Measurements from ENCODE around the gene FIZ1. TPM values are rescaled to one million over a fixed set of nuclear protein-coding genes. Genes with fewer than 3 reads are reported as not detected.

Gene FIZ1
- total RNA-seq, 1 donor from 2014 or later, result 21.5 TPM

DNA sequence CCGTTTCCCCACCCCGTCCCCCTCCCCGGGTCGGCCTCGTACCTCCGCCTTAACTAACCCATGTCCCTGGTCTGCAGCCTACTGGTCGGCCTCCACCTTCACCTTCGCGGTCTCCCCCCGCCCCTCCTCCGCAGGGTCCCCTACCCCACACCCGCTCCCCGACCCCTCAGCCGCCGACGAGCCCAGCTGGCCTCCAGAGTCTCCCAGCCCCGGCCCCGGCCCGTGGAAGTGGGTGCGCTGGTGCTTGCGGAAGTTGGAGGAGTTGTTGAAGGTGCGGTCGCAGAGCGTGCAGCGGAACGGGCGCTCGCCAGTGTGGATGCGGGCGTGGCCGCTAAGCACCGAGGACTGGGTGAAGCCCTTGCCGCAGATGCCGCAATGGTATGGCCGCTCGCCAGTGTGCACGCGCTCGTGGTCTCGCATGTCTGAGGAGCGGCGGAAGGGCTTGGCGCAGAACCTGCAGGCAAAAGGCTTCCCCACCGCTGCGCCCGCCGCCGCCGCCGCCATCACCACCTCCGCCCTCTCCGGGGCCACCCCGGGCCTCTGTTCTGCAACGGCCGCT is 22.4 kb upstream of the FIZ1 start:
- no peak for DNase-seq (ENCODE audit: low spot score)
- Mint-ChIP-seq H3K4me1 (ENCODE audit: unreplicated experiment) (peaks cover 16% of the 10 kb centered on the region), H3K36me3 (ENCODE audit: low read depth, unreplicated experiment) (peaks cover 16% of the 10 kb centered on the region), H3K27me3 (ENCODE audit: unreplicated experiment) (peaks cover 15% of the 10 kb centered on the region), H3K9me3 (ENCODE audit: unreplicated experiment) (no peaks in the 10 kb centered on the region), H3K27ac (ENCODE audit: unreplicated experiment) (no peak overlapping the region), H3K4me3 (ENCODE audit: unreplicated experiment) (no peak overlapping the region)
- TF ChIP-seq, protein P1, sequence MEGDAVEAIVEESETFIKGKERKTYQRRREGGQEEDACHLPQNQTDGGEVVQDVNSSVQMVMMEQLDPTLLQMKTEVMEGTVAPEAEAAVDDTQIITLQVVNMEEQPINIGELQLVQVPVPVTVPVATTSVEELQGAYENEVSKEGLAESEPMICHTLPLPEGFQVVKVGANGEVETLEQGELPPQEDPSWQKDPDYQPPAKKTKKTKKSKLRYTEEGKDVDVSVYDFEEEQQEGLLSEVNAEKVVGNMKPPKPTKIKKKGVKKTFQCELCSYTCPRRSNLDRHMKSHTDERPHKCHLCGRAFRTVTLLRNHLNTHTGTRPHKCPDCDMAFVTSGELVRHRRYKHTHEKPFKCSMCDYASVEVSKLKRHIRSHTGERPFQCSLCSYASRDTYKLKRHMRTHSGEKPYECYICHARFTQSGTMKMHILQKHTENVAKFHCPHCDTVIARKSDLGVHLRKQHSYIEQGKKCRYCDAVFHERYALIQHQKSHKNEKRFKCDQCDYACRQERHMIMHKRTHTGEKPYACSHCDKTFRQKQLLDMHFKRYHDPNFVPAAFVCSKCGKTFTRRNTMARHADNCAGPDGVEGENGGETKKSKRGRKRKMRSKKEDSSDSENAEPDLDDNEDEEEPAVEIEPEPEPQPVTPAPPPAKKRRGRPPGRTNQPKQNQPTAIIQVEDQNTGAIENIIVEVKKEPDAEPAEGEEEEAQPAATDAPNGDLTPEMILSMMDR (IDR thresholded peaks at IDR 0.05; ENCODE audit: unreplicated experiment), result no peak

DNA sequence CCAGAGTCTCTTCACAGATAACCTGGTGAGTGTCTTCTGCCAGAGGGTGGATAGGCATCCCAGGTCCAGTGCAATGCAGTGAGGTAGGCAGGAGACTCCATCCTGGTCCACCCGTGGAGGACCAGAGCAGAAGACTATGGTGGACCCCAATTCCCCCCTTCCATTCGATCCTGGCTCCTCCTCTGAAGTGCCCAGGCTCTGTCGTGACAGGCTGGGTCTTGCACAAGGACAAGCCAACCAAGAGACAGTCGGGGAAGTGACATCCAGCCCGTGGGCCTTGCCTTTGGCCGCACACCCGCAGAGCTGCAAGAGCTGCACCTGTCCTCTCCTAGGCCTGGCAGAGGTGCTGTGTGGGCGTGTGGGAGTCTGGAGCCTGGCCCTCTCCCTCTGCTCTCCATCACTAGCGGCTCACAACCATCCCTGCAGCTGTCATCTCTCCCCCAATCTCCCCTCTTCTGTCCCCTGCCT is 21.9 kb upstream of the FIZ1 start:
- Mint-ChIP-seq H3K27me3 (ENCODE audit: unreplicated experiment) (peaks cover 17% of the 10 kb centered on the region), H3K36me3 (ENCODE audit: low read depth, unreplicated experiment) (peaks cover 17% of the 10 kb centered on the region), H3K4me1 (ENCODE audit: unreplicated experiment) (peaks cover 16% of the 10 kb centered on the region), H3K9me3 (ENCODE audit: unreplicated experiment) (no peaks in the 10 kb centered on the region), H3K27ac (ENCODE audit: unreplicated experiment) (no peak overlapping the region), H3K4me3 (ENCODE audit: unreplicated experiment) (no peak overlapping the region)
- TF ChIP-seq, protein P1 (IDR thresholded peaks at IDR 0.05; ENCODE audit: unreplicated experiment), result no peak
- DNase-seq (ENCODE audit: low spot score), result no peak

DNA sequence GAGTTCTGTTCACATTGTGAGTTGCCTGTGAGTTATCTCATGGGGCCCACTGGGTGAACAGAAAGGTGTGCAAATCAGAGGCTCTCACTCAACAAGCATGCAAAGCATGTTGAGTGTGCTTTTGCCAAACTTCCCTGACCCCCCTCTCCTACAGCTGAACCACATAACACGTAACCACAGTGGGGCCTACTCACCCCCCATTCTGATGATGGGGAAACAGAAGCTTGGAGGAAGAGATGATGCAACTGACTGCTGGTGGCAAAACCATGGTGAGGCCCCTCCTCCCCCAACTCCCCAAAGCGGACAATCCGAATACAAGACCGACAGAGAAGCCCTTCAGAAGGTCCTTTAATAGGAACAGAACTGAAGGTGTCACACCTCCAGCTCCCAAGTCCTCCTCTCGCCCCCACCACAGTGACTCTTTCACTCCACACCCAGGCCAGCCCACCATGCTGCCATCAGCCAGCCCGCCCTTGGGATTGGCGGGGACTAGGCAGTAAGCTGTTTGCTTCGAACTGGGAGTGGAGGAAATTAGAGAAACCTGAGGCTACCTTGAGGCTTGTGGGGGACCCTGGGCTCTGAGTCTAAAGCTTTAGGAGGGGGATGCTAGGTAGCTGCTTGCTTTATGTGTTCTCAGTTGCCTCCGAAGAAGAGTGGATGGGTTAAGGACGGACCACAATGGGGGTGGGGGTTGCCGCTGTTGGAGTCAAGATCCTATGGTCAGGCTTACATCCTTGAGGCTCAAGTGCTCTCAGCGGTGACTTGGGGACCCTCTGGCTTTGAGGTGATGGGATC is 21.3 kb upstream of the FIZ1 start:
- Mint-ChIP-seq H3K4me1 (ENCODE audit: unreplicated experiment) (peaks cover 16% of the 10 kb centered on the region), H3K27me3 (ENCODE audit: unreplicated experiment) (peaks cover 17% of the 10 kb centered on the region), H3K36me3 (ENCODE audit: low read depth, unreplicated experiment) (peaks cover 17% of the 10 kb centered on the region), H3K27ac (ENCODE audit: unreplicated experiment) (no peak overlapping the region), H3K4me3 (ENCODE audit: unreplicated experiment) (no peak overlapping the region), H3K9me3 (ENCODE audit: unreplicated experiment) (no peaks in the 10 kb centered on the region)
- TF ChIP-seq, protein P1 (IDR thresholded peaks at IDR 0.05; ENCODE audit: unreplicated experiment), result no peak
- no peak for DNase-seq (ENCODE audit: low spot score)

DNA sequence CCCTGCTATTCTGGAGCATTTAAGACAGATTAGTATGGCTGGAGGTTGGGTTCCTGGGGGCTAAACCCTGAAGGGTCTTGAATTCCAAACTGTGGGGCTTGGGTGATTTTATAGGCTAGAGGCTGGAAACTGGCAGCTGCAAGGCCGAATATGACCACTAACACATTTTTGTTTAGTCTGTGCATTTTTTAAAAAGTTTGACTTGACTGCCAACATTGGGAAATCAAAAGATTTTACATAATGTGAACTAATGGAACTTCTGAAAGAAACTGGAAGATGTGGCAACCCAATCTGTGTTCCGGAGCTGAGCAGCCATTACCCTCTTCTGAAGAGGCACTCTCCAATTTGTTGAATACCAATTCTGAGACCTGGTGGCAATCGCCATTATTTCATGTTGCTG is 20.0 kb upstream of the FIZ1 start:
- TF ChIP-seq, protein P1 (IDR thresholded peaks at IDR 0.05; ENCODE audit: unreplicated experiment), result no peak
- no peaks in the 10 kb centered on the region for H3K9me3 Mint-ChIP-seq (ENCODE audit: unreplicated experiment)
- H3K36me3 Mint-ChIP-seq (ENCODE audit: low read depth, unreplicated experiment), result peaks cover 17% of the 10 kb centered on the region
- peaks cover 9% of the 10 kb centered on the region for H3K4me1 Mint-ChIP-seq (ENCODE audit: unreplicated experiment)
- H3K4me3 Mint-ChIP-seq (ENCODE audit: unreplicated experiment), result no peak overlapping the region
- peaks cover 17% of the 10 kb centered on the region for H3K27me3 Mint-ChIP-seq (ENCODE audit: unreplicated experiment)
- DNase-seq (ENCODE audit: low spot score), result no peak
- no peak overlapping the region for H3K27ac Mint-ChIP-seq (ENCODE audit: unreplicated experiment)

DNA sequence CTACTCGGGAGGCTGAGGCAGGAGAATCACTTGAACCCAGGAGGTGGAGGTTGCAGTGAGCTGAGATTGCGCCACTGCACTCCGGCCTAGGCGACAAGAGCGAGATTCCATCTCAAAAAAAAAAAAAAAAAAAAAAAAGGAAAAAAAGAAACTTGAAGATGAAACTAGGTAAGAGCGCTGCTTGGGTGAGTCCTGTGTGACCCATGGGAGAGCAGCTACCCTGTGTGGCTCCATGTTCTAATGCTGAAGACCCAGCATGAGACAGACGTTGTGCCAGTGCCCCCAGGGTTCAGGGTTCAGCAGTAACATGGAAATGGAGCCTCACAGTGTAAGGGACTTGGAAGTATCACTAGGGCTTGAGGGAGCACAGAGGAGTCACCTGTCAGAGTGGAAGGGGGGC is 19.1 kb upstream of the FIZ1 start:
- no peak for DNase-seq (ENCODE audit: low spot score)
- Mint-ChIP-seq H3K4me1 (ENCODE audit: unreplicated experiment) (peaks cover 3% of the 10 kb centered on the region), H3K4me3 (ENCODE audit: unreplicated experiment) (no peak overlapping the region), H3K9me3 (ENCODE audit: unreplicated experiment) (no peaks in the 10 kb centered on the region), H3K27ac (ENCODE audit: unreplicated experiment) (no peak overlapping the region), H3K36me3 (ENCODE audit: low read depth, unreplicated experiment) (peaks cover 13% of the 10 kb centered on the region), H3K27me3 (ENCODE audit: unreplicated experiment) (peaks cover 12% of the 10 kb centered on the region)
- TF ChIP-seq, protein P1 (IDR thresholded peaks at IDR 0.05; ENCODE audit: unreplicated experiment), result no peak
